ENCODE results near the gene GRM7. TPM values are rescaled to one million over a fixed set of nuclear protein-coding genes. Genes with fewer than 3 reads are reported as not detected.

Gene GRM7
- total RNA-seq, 4 donors from 2014 or later = not detected

DNA sequence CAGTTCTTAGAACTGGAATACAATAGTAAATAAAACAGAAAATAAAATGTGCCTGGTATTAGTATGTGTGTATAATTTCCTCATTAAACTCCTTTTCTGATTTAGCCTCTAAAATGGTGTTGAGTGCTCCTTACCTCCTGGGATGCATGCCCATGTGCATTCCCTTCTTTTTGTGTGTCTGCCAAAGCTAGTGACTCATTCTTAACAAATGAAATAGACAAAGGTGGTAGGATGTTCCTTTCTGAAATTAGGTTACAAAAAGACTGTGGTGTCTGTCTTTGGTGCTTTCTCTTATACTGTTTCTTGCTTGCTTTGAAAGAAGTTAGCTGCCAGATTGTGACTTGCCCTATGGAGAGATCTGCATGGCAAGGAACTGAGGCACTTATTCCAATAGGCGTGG is 623.7 kb downstream of the GRM7 start:
- TF ChIP-seq POLR2A (IDR thresholded peaks at IDR 0.05) = no peak
- TF ChIP-seq, protein P1, sequence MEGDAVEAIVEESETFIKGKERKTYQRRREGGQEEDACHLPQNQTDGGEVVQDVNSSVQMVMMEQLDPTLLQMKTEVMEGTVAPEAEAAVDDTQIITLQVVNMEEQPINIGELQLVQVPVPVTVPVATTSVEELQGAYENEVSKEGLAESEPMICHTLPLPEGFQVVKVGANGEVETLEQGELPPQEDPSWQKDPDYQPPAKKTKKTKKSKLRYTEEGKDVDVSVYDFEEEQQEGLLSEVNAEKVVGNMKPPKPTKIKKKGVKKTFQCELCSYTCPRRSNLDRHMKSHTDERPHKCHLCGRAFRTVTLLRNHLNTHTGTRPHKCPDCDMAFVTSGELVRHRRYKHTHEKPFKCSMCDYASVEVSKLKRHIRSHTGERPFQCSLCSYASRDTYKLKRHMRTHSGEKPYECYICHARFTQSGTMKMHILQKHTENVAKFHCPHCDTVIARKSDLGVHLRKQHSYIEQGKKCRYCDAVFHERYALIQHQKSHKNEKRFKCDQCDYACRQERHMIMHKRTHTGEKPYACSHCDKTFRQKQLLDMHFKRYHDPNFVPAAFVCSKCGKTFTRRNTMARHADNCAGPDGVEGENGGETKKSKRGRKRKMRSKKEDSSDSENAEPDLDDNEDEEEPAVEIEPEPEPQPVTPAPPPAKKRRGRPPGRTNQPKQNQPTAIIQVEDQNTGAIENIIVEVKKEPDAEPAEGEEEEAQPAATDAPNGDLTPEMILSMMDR (IDR thresholded peaks at IDR 0.05 in 4 of 5, conservative IDR thresholded peaks at IDR 0.05 in 1 of 5) = no peak
- no peaks in the 10 kb centered on the region for H3K9me3 ChIP-seq
- no peak overlapping the region for H3K27ac ChIP-seq
- H3K4me1 ChIP-seq = no peaks in the 10 kb centered on the region
- ATAC-seq (no peak), DNase-seq (no peak)
- in situ Hi-C loops (cut with MboI; ENCODE audit: low sequenced_read_pairs in 4 of 4) = no loop called here
- H3K27me3 ChIP-seq = no peaks in the 10 kb centered on the region
- no peak overlapping the region for H3K4me3 ChIP-seq
- H3K36me3 ChIP-seq = no peaks in the 10 kb centered on the region
- intact Hi-C loops (cut with DNase I; ENCODE audit: low total_unique reads) = no loop called here

DNA sequence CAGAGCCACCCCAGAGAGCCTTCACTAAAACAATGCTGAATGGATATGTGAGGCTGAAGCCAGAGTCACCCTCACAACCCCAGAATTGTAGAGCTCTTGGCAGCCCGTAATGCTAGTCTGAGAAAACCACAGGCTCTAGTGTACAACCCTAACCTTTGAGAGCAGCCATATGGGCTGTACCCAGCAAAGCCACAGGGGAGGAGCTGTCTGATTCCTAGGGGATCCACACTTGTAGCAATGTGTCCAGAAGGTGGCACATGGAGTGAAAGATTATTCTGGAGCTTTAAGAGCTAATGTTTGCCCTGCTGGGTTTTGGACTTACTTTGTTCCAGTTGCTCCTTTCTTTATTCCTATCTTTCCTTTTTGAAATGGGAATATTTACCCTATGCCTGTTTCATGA is 626.8 kb downstream of the GRM7 start:
- Histone ChIP-seq H3K4me1 (no peaks in the 10 kb centered on the region), H3K36me3 (no peaks in the 10 kb centered on the region), H3K4me3 (no peak overlapping the region), H3K27ac (no peak overlapping the region), H3K9me3 (no peaks in the 10 kb centered on the region), H3K27me3 (no peaks in the 10 kb centered on the region)
- intact Hi-C loops (cut with DNase I; ENCODE audit: low total_unique reads) (no loop called here), in situ Hi-C loops (cut with MboI; ENCODE audit: low sequenced_read_pairs in 4 of 4) (no loop called here)
- TF ChIP-seq, protein P1 (IDR thresholded peaks at IDR 0.05 in 4 of 5, conservative IDR thresholded peaks at IDR 0.05 in 1 of 5) = no peak
- TF ChIP-seq POLR2A (IDR thresholded peaks at IDR 0.05) = no peak
- ATAC-seq (no peak), DNase-seq (no peak)

DNA sequence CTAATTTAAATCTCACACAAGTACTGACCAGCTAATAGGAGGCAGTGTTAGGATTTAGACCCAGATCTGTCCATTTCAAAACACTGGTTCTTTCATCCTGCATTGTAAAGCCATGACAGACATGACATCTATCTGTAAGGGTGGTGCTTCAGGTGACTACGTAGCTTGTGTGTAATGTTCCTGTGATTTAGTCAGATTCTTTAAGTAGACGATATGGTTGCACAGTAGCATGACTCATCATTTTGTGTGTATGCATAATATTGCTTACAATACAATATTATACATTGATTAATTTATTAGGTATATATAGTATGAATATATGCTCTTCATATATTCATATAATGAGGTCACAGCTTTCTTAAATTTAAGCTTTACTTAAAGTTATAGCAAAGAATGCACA is 628.5 kb downstream of the GRM7 start:
- ATAC-seq = no peak
- no peaks in the 10 kb centered on the region for H3K27me3 ChIP-seq
- H3K4me1 ChIP-seq = no peaks in the 10 kb centered on the region
- intact Hi-C loops (cut with DNase I; ENCODE audit: low total_unique reads) (no loop called here), in situ Hi-C loops (cut with MboI; ENCODE audit: low sequenced_read_pairs in 4 of 4) (no loop called here)
- DNase-seq = no peak
- no peak for TF ChIP-seq POLR2A (IDR thresholded peaks at IDR 0.05)
- H3K4me3 ChIP-seq = no peak overlapping the region
- H3K9me3 ChIP-seq = no peaks in the 10 kb centered on the region
- no peaks in the 10 kb centered on the region for H3K36me3 ChIP-seq
- no peak overlapping the region for H3K27ac ChIP-seq

DNA sequence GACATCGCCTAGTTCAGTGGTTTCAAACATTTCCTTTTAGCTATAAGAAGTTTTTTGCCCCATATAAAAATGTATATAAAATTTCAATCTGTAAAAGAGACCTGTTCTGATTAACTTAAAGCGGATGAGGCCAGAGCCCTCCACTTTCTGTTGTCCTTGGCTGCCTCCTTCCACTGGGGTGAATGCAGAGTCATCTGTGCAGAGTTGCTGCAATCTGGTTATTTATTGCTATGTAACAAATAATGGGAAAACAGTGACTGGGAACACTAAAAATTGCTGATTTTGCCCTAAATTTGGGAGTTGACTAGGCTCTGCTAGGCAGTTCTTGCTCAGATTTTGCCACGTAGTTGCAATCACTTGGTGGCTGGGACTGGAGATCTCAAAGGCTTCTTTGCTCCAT is 637.8 kb downstream of the GRM7 start:
- in situ Hi-C loops (cut with MboI; ENCODE audit: low sequenced_read_pairs in 4 of 4) (no loop called here), intact Hi-C loops (cut with DNase I; ENCODE audit: low total_unique reads) (no loop called here)
- ATAC-seq = no peak

DNA sequence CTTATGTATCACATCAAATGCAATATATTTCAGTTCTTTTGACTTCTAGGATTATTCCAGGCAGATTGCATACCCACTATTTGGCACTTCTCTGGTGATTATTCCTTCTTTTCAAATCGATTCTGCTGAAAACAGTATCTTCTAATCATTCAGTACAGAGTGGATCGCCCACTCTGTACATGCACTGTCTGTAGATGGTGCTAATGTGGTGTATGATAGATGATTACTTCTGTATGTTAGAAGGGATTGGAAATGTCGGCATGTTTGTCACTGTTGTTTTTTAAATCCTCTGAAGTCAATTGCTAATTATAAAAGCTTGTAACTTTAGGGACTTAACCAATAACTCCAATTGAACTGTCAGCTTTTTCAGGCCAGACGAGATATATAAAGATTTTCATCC is 642.5 kb downstream of the GRM7 start:
- Histone ChIP-seq H3K9me3 (no peaks in the 10 kb centered on the region), H3K4me3 (no peak overlapping the region), H3K36me3 (no peaks in the 10 kb centered on the region), H3K27me3 (no peaks in the 10 kb centered on the region), H3K4me1 (no peaks in the 10 kb centered on the region), H3K27ac (no peak overlapping the region)
- no peak for DNase-seq
- ATAC-seq = no peak
- in situ Hi-C loops (cut with MboI; ENCODE audit: low sequenced_read_pairs in 4 of 4) = no loop called here
- intact Hi-C loops (cut with DNase I; ENCODE audit: low total_unique reads) = no loop called here
- TF ChIP-seq, protein P1 (IDR thresholded peaks at IDR 0.05 in 4 of 5, conservative IDR thresholded peaks at IDR 0.05 in 1 of 5) = no peak
- TF ChIP-seq POLR2A (IDR thresholded peaks at IDR 0.05) = no peak

More for the DNA sequence above, 637.8 kb downstream of the GRM7 start:
- Histone ChIP-seq H3K36me3 (no peaks in the 10 kb centered on the region), H3K27ac (no peak overlapping the region), H3K4me1 (no peaks in the 10 kb centered on the region), H3K27me3 (no peaks in the 10 kb centered on the region), H3K9me3 (no peaks in the 10 kb centered on the region), H3K4me3 (no peak overlapping the region)
- TF ChIP-seq, protein P1 (IDR thresholded peaks at IDR 0.05 in 4 of 5, conservative IDR thresholded peaks at IDR 0.05 in 1 of 5) = no peak
- no peak for TF ChIP-seq POLR2A (IDR thresholded peaks at IDR 0.05)
- no peak for DNase-seq

All from gastrocnemius medialis (tissue), 4 donors.